Endothelial cell of umbilical vein (primary cell): ENCODE results near the gene PIF1. TPM values are rescaled to one million over a fixed set of nuclear protein-coding genes. Genes with fewer than 3 reads are reported as not detected.

Experiments used
- BruUV-seq: library from RNA; stranded (reverse); fragments of 400-500 nt; replicated peaks from 2 replicates; lab custom pipeline; 2021; lab: Mats Ljungman, UMichigan
- CTCF ChIA-PET: fragments of 300-600, 350-600 bp; sonication (Branson Sonifier 250); formaldehyde crosslinking; loops from one replicate; lab custom pipeline; 2021; ENCODE audit warnings: antibody characterized with exemption, inconsistent platforms; lab: Charles Lee
- POLR2A ChIA-PET: fragments of 300-600, 350-600 bp; sonication (Branson Sonifier 250); formaldehyde crosslinking; loops from one replicate; lab custom pipeline; 2021; ENCODE audit warnings: antibody characterized with exemption, inconsistent platforms; lab: Charles Lee
- DNase-seq: peaks from one replicate; pipeline ENCODE4 v3.0.0-alpha.2; 2011; ENCODE audit warnings: low read depth, low spot score
- FAIRE-seq: peaks from 2 replicates; lab custom pipeline; 2011; peaks lifted over from hg19 to GRCh38; lab: Jason Lieb, UNC
- H2AFZ ChIP-seq: 2 replicates; pipeline ENCODE4 v1.6.0; 2012; ENCODE audit warnings: low read depth, low read length, control low read depth, inconsistent platforms
- H3K27ac ChIP-seq: 2 replicates; pipeline ENCODE4 v1.5.1; 2011; ENCODE audit warnings: low read depth, mild to moderate bottlenecking, control low read depth, low read length, moderate library complexity; ENCODE audit not compliant: insufficient read depth
- H3K27me3 ChIP-seq, 2 experiments: 2 replicates each; pipeline versions ENCODE4 v1.6.0 to v1.6.1; 2011; ENCODE audit warnings: low read length in 2 of 2, mixed read lengths in 1 of 2; ENCODE audit not compliant: control insufficient read depth in 2 of 2, insufficient read depth in 2 of 2
- H3K36me3 ChIP-seq, 2 experiments: 2 replicates in 1 of 2; 3 replicates in 1 of 2; pipeline ENCODE4 v1.5.1; 2011; ENCODE audit warnings: low read length in 2 of 2, mild to moderate bottlenecking in 1 of 2, moderate library complexity in 1 of 2; ENCODE audit not compliant: control insufficient read depth in 2 of 2, insufficient read depth in 2 of 2; ENCODE audit errors: extremely low read depth in 1 of 2
- H3K4me1 ChIP-seq: 3 replicates; pipeline ENCODE4 v1.5.1; 2011; ENCODE audit warnings: mild to moderate bottlenecking, low read length; ENCODE audit not compliant: control insufficient read depth, insufficient read depth; ENCODE audit errors: extremely low read depth
- H3K4me2 ChIP-seq: 2 replicates; pipeline ENCODE4 v1.6.1; 2011; ENCODE audit warnings: low read length, control low read depth, mixed read lengths; ENCODE audit not compliant: insufficient read depth
- H3K4me3 ChIP-seq, 3 experiments: fragments of 200-600 bp in 1 of 3; sonication (generic), shearing (Covaris generic) in 1 of 3; replicated peaks in 1 of 3; 2 replicates each; pipeline ENCODE4 v1.5.1; 2011 to 2016; ENCODE audit warnings: control low read depth in 3 of 3, low read length in 3 of 3, mild to moderate bottlenecking in 2 of 3, inconsistent platforms in 1 of 3, low read depth in 1 of 3, moderate library complexity in 1 of 3; ENCODE audit not compliant: insufficient read depth in 1 of 3
- H3K79me2 ChIP-seq: 2 replicates; pipeline ENCODE4 v1.6.0; 2012; ENCODE audit warnings: low read length, inconsistent platforms; ENCODE audit not compliant: control insufficient read depth, insufficient read depth
- H3K9ac ChIP-seq: replicated peaks from 2 replicates; pipeline ENCODE3; 2011; ENCODE audit warnings: low read length, control low read depth; ENCODE audit not compliant: insufficient read depth; ENCODE audit errors: extremely low read depth
- H3K9me1 ChIP-seq: replicated peaks from 3 replicates; pipeline ENCODE4 v1.6.0; 2011; ENCODE audit warnings: mild to moderate bottlenecking, low read length; ENCODE audit not compliant: control insufficient read depth, insufficient read depth; ENCODE audit errors: extremely low read depth
- H3K9me3 ChIP-seq: replicated peaks from 2 replicates; pipeline ENCODE4 v1.5.1; 2012; ENCODE audit warnings: low read length, inconsistent platforms; ENCODE audit not compliant: control insufficient read depth, insufficient read depth
- H4K20me1 ChIP-seq: replicated peaks from 2 replicates; pipeline ENCODE3; 2011; ENCODE audit warnings: mild to moderate bottlenecking, low read length; ENCODE audit not compliant: control insufficient read depth, insufficient read depth; ENCODE audit errors: extremely low read depth
- EZH2 ChIP-seq: IDR thresholded peaks from 2 replicates; pipeline ENCODE4 v1.6.1; 2012; ENCODE audit warnings: borderline replicate concordance, low read depth, mild to moderate bottlenecking, moderate library complexity, low read length, inconsistent platforms; ENCODE audit not compliant: severe bottlenecking
- FOS ChIP-seq: IDR thresholded peaks from 2 replicates; pipeline ENCODE4 v1.6.1; 2011; ENCODE audit warnings: mild to moderate bottlenecking, low read length, moderate library complexity, borderline replicate concordance; ENCODE audit not compliant: insufficient read depth
- GATA2 ChIP-seq: IDR thresholded peaks from 2 replicates; pipeline ENCODE4 v1.7.0; 2011; ENCODE audit warnings: low read depth, mild to moderate bottlenecking, moderate library complexity, mixed read lengths, low read length; ENCODE audit not compliant: insufficient read length, insufficient read depth
- JUN ChIP-seq: IDR thresholded peaks from 2 replicates; pipeline ENCODE4 v1.6.1; 2011; ENCODE audit warnings: borderline replicate concordance, low read depth; ENCODE audit not compliant: insufficient read length, insufficient read depth
- MYC ChIP-seq: IDR thresholded peaks from one replicate; pipeline ENCODE4 v1.6.1; 2011; ENCODE audit warnings: mild to moderate bottlenecking, low read depth, low read length
- POLR2A ChIP-seq: IDR thresholded peaks from 2 replicates; pipeline ENCODE4 v1.6.1; 2012; ENCODE audit warnings: low read depth, mild to moderate bottlenecking, control low read depth, low read length
- POLR2AphosphoS5 ChIP-seq: IDR thresholded peaks from 2 replicates; pipeline ENCODE4 v1.6.1; 2012; ENCODE audit warnings: low read depth, mild to moderate bottlenecking, control low read depth, low read length, moderate library complexity; ENCODE audit not compliant: insufficient read depth
- dilution Hi-C: fragments of 300-500 bp; cut with MboI; formaldehyde crosslinking; loops from one replicate; pipeline ENCODE4 v1.15.0; 2019; ENCODE audit warnings: low sequenced_read_pairs; ENCODE audit not compliant: extremely low pct_ligation_motif_present
- intact Hi-C: fragments of 100-400 bp; cut with micrococcal nuclease; formaldehyde crosslinking; loops from one replicate; pipeline ENCODE4 v1.10.0; 2022
- polyA plus RNA-seq, 4 experiments: library from polyadenylated mRNA; depleted of rRNA in 3 of 4; stranded (reverse) in 3 of 4; unstranded in 1 of 4; fragments of >200 nt; gene quantifications; 2 replicates each; pipeline versions ENCODE4 v1.2.1 to v1.2.3, GENCODE V29; 2011 to 2012; ENCODE audit warnings: missing spikeins in 1 of 4
- total RNA-seq: library from RNA; stranded (reverse); gene quantifications from 2 replicates; pipeline ENCODE4 v1.2.3, GENCODE V29; 2021
- TF ChIP-seq, protein P1 (sequence below), 2 donors: IDR thresholded peaks; 1 replicate in 1 of 2; 2 replicates in 1 of 2; pipeline ENCODE4 v1.5.1; 2011; ENCODE audit warnings: low read length in 2 of 2, mild to moderate bottlenecking in 2 of 2, moderate library complexity in 2 of 2, control low read depth in 1 of 2, inconsistent platforms in 1 of 2, low read depth in 1 of 2; ENCODE audit not compliant: insufficient read depth in 1 of 2; ENCODE audit errors: extremely low read depth in 1 of 2
- TF ChIP-seq, protein P2 (sequence below): IDR thresholded peaks from 2 replicates; pipeline ENCODE4 v1.6.1; 2011; ENCODE audit not compliant: insufficient read depth, insufficient read length

Gene PIF1
- total and polyA plus RNA-seq, 2 donors (not counting 3 experiments of a cell fraction or from before 2014, with no cell fraction given) = 18.6 to 52.7 TPM

DNA sequence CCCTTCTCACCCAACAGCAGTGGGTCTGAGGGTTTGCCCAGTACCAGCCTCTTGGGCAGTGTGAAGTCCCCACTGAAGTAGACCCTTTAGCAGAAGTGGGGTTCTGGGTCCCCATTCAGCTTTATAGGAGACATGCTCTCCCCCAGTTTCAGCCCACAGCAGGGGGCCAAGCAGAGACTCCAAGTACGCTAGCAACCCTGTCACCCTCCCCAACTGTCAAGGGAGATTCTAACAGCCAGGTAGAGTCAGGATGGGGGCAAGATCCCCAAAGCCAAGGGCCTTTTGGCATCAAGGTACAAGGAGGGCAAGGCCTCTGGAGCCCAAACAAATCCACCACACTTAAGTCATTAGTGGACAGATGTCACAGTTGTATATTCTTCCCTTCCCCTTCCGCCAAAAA lies 51.8 kb downstream of the PIF1 start:
- no TSS peak for BruUV-seq
- H2AFZ ChIP-seq = no peak overlapping the region
- H3K9ac ChIP-seq = no peak overlapping the region
- POLR2A ChIA-PET = no interaction called here
- FAIRE-seq = no peak
- CTCF ChIA-PET = interaction anchor here (1.0 kb wide), 1 partner anchor 37 kb away, joined by 3 read pairs; no protein-coding TSS in a partner anchor
- H3K27ac ChIP-seq = no peak overlapping the region
- H4K20me1 ChIP-seq = no peaks in the 10 kb centered on the region
- peaks cover 6% of the 10 kb centered on the region for H3K4me1 ChIP-seq
- dilution Hi-C loops = no loop called here
- H3K36me3 ChIP-seq = no peaks in the 10 kb centered on the region
- no peak overlapping the region for H3K4me2 ChIP-seq
- TF ChIP-seq POLR2AphosphoS5 (no peak), MYC (no peak), POLR2A (no peak), GATA2 (no peak), JUN (no peak), FOS (no peak), EZH2 (no peak)
- TF ChIP-seq, protein P1, sequence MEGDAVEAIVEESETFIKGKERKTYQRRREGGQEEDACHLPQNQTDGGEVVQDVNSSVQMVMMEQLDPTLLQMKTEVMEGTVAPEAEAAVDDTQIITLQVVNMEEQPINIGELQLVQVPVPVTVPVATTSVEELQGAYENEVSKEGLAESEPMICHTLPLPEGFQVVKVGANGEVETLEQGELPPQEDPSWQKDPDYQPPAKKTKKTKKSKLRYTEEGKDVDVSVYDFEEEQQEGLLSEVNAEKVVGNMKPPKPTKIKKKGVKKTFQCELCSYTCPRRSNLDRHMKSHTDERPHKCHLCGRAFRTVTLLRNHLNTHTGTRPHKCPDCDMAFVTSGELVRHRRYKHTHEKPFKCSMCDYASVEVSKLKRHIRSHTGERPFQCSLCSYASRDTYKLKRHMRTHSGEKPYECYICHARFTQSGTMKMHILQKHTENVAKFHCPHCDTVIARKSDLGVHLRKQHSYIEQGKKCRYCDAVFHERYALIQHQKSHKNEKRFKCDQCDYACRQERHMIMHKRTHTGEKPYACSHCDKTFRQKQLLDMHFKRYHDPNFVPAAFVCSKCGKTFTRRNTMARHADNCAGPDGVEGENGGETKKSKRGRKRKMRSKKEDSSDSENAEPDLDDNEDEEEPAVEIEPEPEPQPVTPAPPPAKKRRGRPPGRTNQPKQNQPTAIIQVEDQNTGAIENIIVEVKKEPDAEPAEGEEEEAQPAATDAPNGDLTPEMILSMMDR (IDR thresholded peaks at IDR 0.05; ENCODE audit: extremely low read depth in 1 of 2, insufficient read depth in 1 of 2, low read depth in 1 of 2, low read length in 2 of 2) = no peak
- TF ChIP-seq, protein P2, sequence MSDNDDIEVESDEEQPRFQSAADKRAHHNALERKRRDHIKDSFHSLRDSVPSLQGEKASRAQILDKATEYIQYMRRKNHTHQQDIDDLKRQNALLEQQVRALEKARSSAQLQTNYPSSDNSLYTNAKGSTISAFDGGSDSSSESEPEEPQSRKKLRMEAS = no peak
- DNase-seq = no peak
- H3K9me1 ChIP-seq = no peaks in the 10 kb centered on the region
- intact Hi-C loops = no loop called here
- H3K27me3 ChIP-seq = peaks cover 0 to 2% of the 10 kb centered on the region in 2 experiments
- no peaks in the 10 kb centered on the region for H3K79me2 ChIP-seq
- no peaks in the 10 kb centered on the region for H3K9me3 ChIP-seq
- no peak overlapping the region for H3K4me3 ChIP-seq
